ENCODE measurements around the gene TEX19. TPM values are rescaled to one million over a fixed set of nuclear protein-coding genes. Genes with fewer than 3 reads are reported as not detected.
"Not testable (repeated sequence)": the region's sequence is repeated elsewhere in the genome, so short reads cannot be mapped to it uniquely, and the experiment has no call there.

The TEX19 gene
- total RNA-seq, 1 donor, result under 0.01 TPM

- peaks cover 3% of the 10 kb centered on the region for H3K4me1 ChIP-seq (ENCODE audit: insufficient read depth, low read length)
- H3K27ac ChIP-seq (ENCODE audit: low read depth, low read length), result no peak overlapping the region
Measured at GRCh38 chr17:82344175-82344907, 14.7 kb upstream of the TEX19 start.

GRCh38 chr17:82345151-82345976 is 13.7 kb upstream of the TEX19 start:
- H4K20me1 ChIP-seq (ENCODE audit: insufficient read depth, low read length), result no peaks in the 10 kb centered on the region
- H3K27ac ChIP-seq (ENCODE audit: low read depth, low read length), result no peak overlapping the region
- H3K79me2 ChIP-seq (ENCODE audit: insufficient read depth, low read length), result no peaks in the 10 kb centered on the region
- H3K4me3 ChIP-seq (ENCODE audit: insufficient read depth, low read length), result no peak overlapping the region
- H2AFZ ChIP-seq (ENCODE audit: low read length), result no peak overlapping the region
- H3K27me3 ChIP-seq (ENCODE audit: insufficient read depth, low read length), result peaks cover 21% of the 10 kb centered on the region
- TF ChIP-seq CTCF (IDR thresholded peaks at IDR 0.05; ENCODE audit: extremely low read depth, low read depth, low read length), result no peak
- peak; percentile 59 for DNase-seq (ENCODE audit: insufficient read length, low spot score, missing footprints)
- H3K4me2 ChIP-seq (ENCODE audit: insufficient read depth, low read length), result no peak overlapping the region
- H3K36me3 ChIP-seq (ENCODE audit: insufficient read depth, low read length), result no peaks in the 10 kb centered on the region
- no peaks in the 10 kb centered on the region for H3K4me1 ChIP-seq (ENCODE audit: insufficient read depth, low read length)
- H3K9me3 ChIP-seq (ENCODE audit: low read depth, low read length), result no peaks in the 10 kb centered on the region

More at GRCh38 chr17:82344175-82344907, 14.7 kb upstream of the TEX19 start:
- peak; percentile 71 for DNase-seq (ENCODE audit: insufficient read length, low spot score, missing footprints)
- Histone ChIP-seq H4K20me1 (ENCODE audit: insufficient read depth, low read length) (no peaks in the 10 kb centered on the region), H3K79me2 (ENCODE audit: insufficient read depth, low read length) (no peaks in the 10 kb centered on the region), H3K4me3 (ENCODE audit: insufficient read depth, low read length) (no peak overlapping the region), H3K9me3 (ENCODE audit: low read depth, low read length) (no peaks in the 10 kb centered on the region), H3K27me3 (ENCODE audit: insufficient read depth, low read length) (peaks cover 16% of the 10 kb centered on the region), H3K4me2 (ENCODE audit: insufficient read depth, low read length) (no peak overlapping the region), H3K36me3 (ENCODE audit: insufficient read depth, low read length) (no peaks in the 10 kb centered on the region), H2AFZ (ENCODE audit: low read length) (no peak overlapping the region)
- no peak for TF ChIP-seq CTCF (IDR thresholded peaks at IDR 0.05; ENCODE audit: extremely low read depth, low read depth, low read length)

GRCh38 chr17:82346342-82347300 is 12.4 kb upstream of the TEX19 start:
- no peaks in the 10 kb centered on the region for H4K20me1 ChIP-seq (ENCODE audit: insufficient read depth, low read length)
- H3K9me3 ChIP-seq (ENCODE audit: low read depth, low read length), result no peaks in the 10 kb centered on the region
- no peaks in the 10 kb centered on the region for H3K36me3 ChIP-seq (ENCODE audit: insufficient read depth, low read length)
- H3K4me3 ChIP-seq (ENCODE audit: insufficient read depth, low read length), result no peak overlapping the region
- H3K27ac ChIP-seq (ENCODE audit: low read depth, low read length), result no peak overlapping the region
- DNase-seq (ENCODE audit: insufficient read length, low spot score, missing footprints), result peak; percentile 35
- peaks cover 24% of the 10 kb centered on the region for H3K27me3 ChIP-seq (ENCODE audit: insufficient read depth, low read length)
- H3K79me2 ChIP-seq (ENCODE audit: insufficient read depth, low read length), result no peaks in the 10 kb centered on the region
- no peaks in the 10 kb centered on the region for H3K4me1 ChIP-seq (ENCODE audit: insufficient read depth, low read length)
- H3K4me2 ChIP-seq (ENCODE audit: insufficient read depth, low read length), result no peak overlapping the region
- no peak for TF ChIP-seq CTCF (IDR thresholded peaks at IDR 0.05; ENCODE audit: extremely low read depth, low read depth, low read length)
- no peak overlapping the region for H2AFZ ChIP-seq (ENCODE audit: low read length)

GRCh38 chr17:82347994-82348393 is 11.1 kb upstream of the TEX19 start:
- H3K36me3 ChIP-seq (ENCODE audit: insufficient read depth, low read length); H3K4me1 ChIP-seq (ENCODE audit: insufficient read depth, low read length); H2AFZ ChIP-seq (ENCODE audit: low read length); H3K4me2 ChIP-seq (ENCODE audit: insufficient read depth, low read length); H3K27ac ChIP-seq (ENCODE audit: low read depth, low read length); H3K79me2 ChIP-seq (ENCODE audit: insufficient read depth, low read length); H4K20me1 ChIP-seq (ENCODE audit: insufficient read depth, low read length); DNase-seq (ENCODE audit: insufficient read length, low spot score, missing footprints); H3K4me3 ChIP-seq (ENCODE audit: insufficient read depth, low read length); H3K9me3 ChIP-seq (ENCODE audit: low read depth, low read length): not testable (repeated sequence)
- peaks cover 24% of the 10 kb centered on the region for H3K27me3 ChIP-seq (ENCODE audit: insufficient read depth, low read length)

Data from osteoblast (primary cell).